H1 (cell line): ENCODE results near the gene ZNF202. TPM values are rescaled to one million over a fixed set of nuclear protein-coding genes. Genes with fewer than 3 reads are reported as not detected.

ENCODE experiments used
- CTCF ChIA-PET: fragments of 300-600 bp; sonication (Branson Sonifier 250); formaldehyde crosslinking; loops from one replicate; lab custom pipeline; 2021; ENCODE audit not compliant: partially characterized antibody; lab: Charles Lee
- POLR2A ChIA-PET: fragments of 300-600 bp; sonication (Branson Sonifier 250); formaldehyde crosslinking; loops from one replicate; lab custom pipeline; 2021; ENCODE audit warnings: inconsistent platforms; ENCODE audit not compliant: partially characterized antibody; lab: Charles Lee
- DNase-seq, 2 experiments: peaks; one replicate each; pipeline versions ENCODE4 v3.0.0 to v3.0.0-alpha.2; 2010 to 2022; ENCODE audit warnings: low spot score in 2 of 2, low read depth in 1 of 2, mixed read lengths in 1 of 2
- FAIRE-seq: peaks from 2 replicates; lab custom pipeline; 2011; peaks lifted over from hg19 to GRCh38; lab: Jason Lieb, UNC
- H2AFZ ChIP-seq: 2 replicates; pipeline ENCODE4 v1.8.1; 2012; ENCODE audit warnings: low read length, inconsistent platforms
- H2AK5ac ChIP-seq: 2 replicates; pipeline ENCODE4 v1.6.1; 2013; ENCODE audit warnings: low read depth, low read length
- H2BK120ac ChIP-seq: replicated peaks from 2 replicates; pipeline ENCODE3; 2013; ENCODE audit warnings: low read depth, low read length, inconsistent platforms
- H2BK12ac ChIP-seq: 2 replicates; pipeline ENCODE4 v1.6.1; 2013; ENCODE audit warnings: low read depth, low read length
- H2BK15ac ChIP-seq: 2 replicates; pipeline ENCODE4 v1.6.1; 2013; ENCODE audit warnings: low read length
- H2BK20ac ChIP-seq: 2 replicates; pipeline ENCODE4 v1.6.1; 2013; ENCODE audit warnings: low read length
- H2BK5ac ChIP-seq: 2 replicates; pipeline ENCODE4 v1.6.1; 2013; ENCODE audit warnings: low read depth, low read length
- H3K14ac ChIP-seq: 2 replicates; pipeline ENCODE4 v1.6.1; 2013; ENCODE audit warnings: inconsistent platforms; ENCODE audit not compliant: insufficient read length
- H3K18ac ChIP-seq: 2 replicates; pipeline ENCODE4 v1.6.1; 2013; ENCODE audit warnings: low read length; ENCODE audit errors: extremely low read depth
- H3K23ac ChIP-seq: 2 replicates; pipeline ENCODE4 v1.6.1; 2013; ENCODE audit warnings: inconsistent platforms; ENCODE audit not compliant: insufficient read length
- H3K23me2 ChIP-seq: 2 replicates; pipeline ENCODE4 v1.6.1; 2013; ENCODE audit warnings: low read depth, low read length
- H3K27ac ChIP-seq: 2 replicates; pipeline ENCODE4 v1.6.1; 2011; ENCODE audit warnings: low read depth, low read length, inconsistent platforms
- H3K27me3 ChIP-seq, 4 experiments: replicated peaks in 1 of 4; 1 replicate in 1 of 4; 2 replicates in 3 of 4; pipeline versions ENCODE4 v1.6.1 to v1.8.1; 2011 to 2013; ENCODE audit warnings: low read length in 3 of 4, mild to moderate bottlenecking in 3 of 4, inconsistent platforms in 2 of 4, mixed read lengths in 2 of 4, moderate library complexity in 1 of 4; ENCODE audit not compliant: control insufficient read depth in 3 of 4, insufficient read depth in 3 of 4; ENCODE audit errors: extremely low read depth in 1 of 4
- H3K36me3 ChIP-seq, 4 experiments: 2 replicates each; pipeline versions ENCODE4 v1.6.1 to v1.8.1; 2011 to 2013; ENCODE audit warnings: mild to moderate bottlenecking in 4 of 4, low read length in 3 of 4, moderate library complexity in 2 of 4, control low read depth in 1 of 4, inconsistent platforms in 1 of 4; ENCODE audit not compliant: insufficient read depth in 4 of 4, control insufficient read depth in 2 of 4
- H3K4ac ChIP-seq: replicated peaks from 2 replicates; pipeline ENCODE3; 2013; ENCODE audit warnings: low read length, low read depth, mixed read lengths, inconsistent platforms; ENCODE audit not compliant: insufficient read length
- H3K4me1 ChIP-seq, 4 experiments: replicated peaks in 1 of 4; 1 replicate in 1 of 4; 2 replicates in 3 of 4; pipeline versions ENCODE4 v1.6.1 to v1.8.1; 2011 to 2013; ENCODE audit warnings: low read length in 3 of 4, inconsistent platforms in 2 of 4, mixed read lengths in 1 of 4; ENCODE audit not compliant: insufficient read depth in 4 of 4, control insufficient read depth in 3 of 4
- H3K4me2 ChIP-seq, 2 experiments: 2 replicates each; pipeline versions ENCODE4 v1.6.1 to v1.8.1; 2011 to 2013; ENCODE audit warnings: low read depth in 2 of 2, low read length in 2 of 2, control low read depth in 1 of 2, inconsistent platforms in 1 of 2, mild to moderate bottlenecking in 1 of 2; ENCODE audit not compliant: insufficient read depth in 1 of 2
- H3K4me3 ChIP-seq, 4 experiments: fragments of 200-600, 300-600 bp in 1 of 4; sonication (generic), shearing (Covaris generic), sonication (Bioruptor Twin) in 1 of 4; 2 replicates each; pipeline versions ENCODE4 v1.5.1 to v1.8.1; 2011 to 2016; ENCODE audit warnings: low read length in 4 of 4, low read depth in 3 of 4, control low read depth in 2 of 4, inconsistent platforms in 2 of 4, mild to moderate bottlenecking in 2 of 4, mixed read lengths in 1 of 4, moderate library complexity in 1 of 4; ENCODE audit not compliant: insufficient read depth in 2 of 4; ENCODE audit errors: extremely low read depth in 1 of 4
- H3K56ac ChIP-seq: replicated peaks from 2 replicates; pipeline ENCODE3; 2013; ENCODE audit warnings: low read depth, mild to moderate bottlenecking, mixed read lengths, low read length, inconsistent platforms; ENCODE audit not compliant: insufficient read length
- H3K79me1 ChIP-seq: 2 replicates; pipeline ENCODE4 v1.6.1; 2013; ENCODE audit warnings: low read depth, low read length, control low read depth
- H3K79me2 ChIP-seq, 2 experiments: 2 replicates each; pipeline versions ENCODE4 v1.6.1 to v1.8.1; 2012 to 2013; ENCODE audit warnings: low read length in 2 of 2, mild to moderate bottlenecking in 2 of 2, inconsistent platforms in 1 of 2; ENCODE audit not compliant: insufficient read depth in 2 of 2, control insufficient read depth in 1 of 2
- H3K9ac ChIP-seq, 4 experiments: replicated peaks in 1 of 4; 1 replicate in 1 of 4; 2 replicates in 3 of 4; pipeline versions ENCODE4 v1.6.1 to v1.8.1; 2011 to 2013; ENCODE audit warnings: low read depth in 3 of 4, low read length in 3 of 4, control low read depth in 2 of 4, mild to moderate bottlenecking in 2 of 4, moderate library complexity in 2 of 4, inconsistent platforms in 1 of 4; ENCODE audit errors: extremely low read depth in 1 of 4
- H3K9me3 ChIP-seq, 2 experiments: 2 replicates each; pipeline versions ENCODE4 v1.6.1 to v1.8.1; 2012 to 2013; ENCODE audit warnings: mild to moderate bottlenecking in 2 of 2, moderate library complexity in 2 of 2, control low read depth in 1 of 2, inconsistent platforms in 1 of 2, low read depth in 1 of 2, low read length in 1 of 2, mixed read lengths in 1 of 2; ENCODE audit not compliant: insufficient read depth in 2 of 2
- H4K20me1 ChIP-seq, 2 experiments: replicated peaks in 1 of 2; 2 replicates each; pipeline versions ENCODE3 to v1.8.1; 2011 to 2013; ENCODE audit warnings: inconsistent platforms in 2 of 2, low read length in 2 of 2, mild to moderate bottlenecking in 1 of 2; ENCODE audit not compliant: insufficient read depth in 2 of 2, control insufficient read depth in 1 of 2
- H4K5ac ChIP-seq: 2 replicates; pipeline ENCODE4 v1.6.1; 2013; ENCODE audit warnings: low read length, low read depth, mixed read lengths, inconsistent platforms; ENCODE audit not compliant: insufficient read length
- H4K8ac ChIP-seq: 2 replicates; pipeline ENCODE4 v1.8.0; 2013; ENCODE audit warnings: mild to moderate bottlenecking, moderate library complexity, low read length, inconsistent platforms; ENCODE audit not compliant: insufficient read depth; ENCODE audit errors: extremely low read depth
- H4K91ac ChIP-seq: replicated peaks from 2 replicates; pipeline ENCODE3; 2013; ENCODE audit warnings: low read length, mixed read lengths, inconsistent platforms; ENCODE audit not compliant: insufficient read length
- BRCA1 ChIP-seq: IDR thresholded peaks from 2 replicates; pipeline ENCODE4 v1.6.1; 2012; ENCODE audit warnings: low read depth, low read length, improper control_type of control experiment
- CBX5 ChIP-seq: fragments of 300-800, 300-1000 bp; sonication (generic); IDR thresholded peaks from 2 replicates; pipeline ENCODE4 v1.7.1; 2016; ENCODE audit warnings: antibody characterized with exemption, low read length, low read depth
- CHD2 ChIP-seq: IDR thresholded peaks from 2 replicates; pipeline ENCODE4 v1.6.1; 2012; ENCODE audit warnings: low read length, improper control_type of control experiment
- EZH2 ChIP-seq: fragments of 200-600 bp; sonication (generic); IDR thresholded peaks from 2 replicates; pipeline ENCODE4 v1.7.1; 2012; ENCODE audit warnings: low read depth, mild to moderate bottlenecking, moderate library complexity, low read length, inconsistent platforms; ENCODE audit not compliant: severe bottlenecking
- GABPA ChIP-seq: IDR thresholded peaks from 2 replicates; pipeline ENCODE4 v1.6.1; 2011; ENCODE audit warnings: mild to moderate bottlenecking, low read length, moderate library complexity, borderline replicate concordance; ENCODE audit not compliant: insufficient read depth
- KDM4A ChIP-seq: IDR thresholded peaks from one replicate; pipeline ENCODE4 v1.7.1; 2012; ENCODE audit warnings: low read depth, mild to moderate bottlenecking, moderate library complexity, low read length, inconsistent platforms; ENCODE audit not compliant: severe bottlenecking
- PHF8 ChIP-seq: fragments of 200-600 bp; sonication (generic); conservative IDR thresholded peaks from 2 replicates; pipeline ENCODE4 v1.7.1; 2012; ENCODE audit warnings: low read depth, mild to moderate bottlenecking, inconsistent platforms, low read length, moderate library complexity
- POLR2AphosphoS5 ChIP-seq: IDR thresholded peaks from 2 replicates; pipeline ENCODE4 v1.6.1; 2011; ENCODE audit warnings: low read depth, low read length
- RNF2 ChIP-seq: fragments of 200-900, 300-1000 bp; sonication (generic); IDR thresholded peaks from 2 replicates; pipeline ENCODE4 v1.7.1; 2016; ENCODE audit warnings: borderline replicate concordance, low read depth, mild to moderate bottlenecking, antibody characterized with exemption, low read length; ENCODE audit not compliant: poor library complexity, severe bottlenecking; ENCODE audit errors: missing control alignments
- YY1 ChIP-seq: IDR thresholded peaks from 2 replicates; pipeline ENCODE4 v1.6.1; 2011; ENCODE audit warnings: low read depth, mild to moderate bottlenecking, low read length
- WGBS, 2 experiments: shearing (Covaris generic) in 1 of 2; methylation state at CpG; one replicate each; pipeline versions ENCODE4 v1.1.6 to v1.1.7; 2013 to 2015; ENCODE audit warnings: low lambda C conversion rate in 2 of 2, mixed read lengths in 2 of 2, inconsistent platforms in 1 of 2, low coverage in 1 of 2, missing lambda C conversion rate in 1 of 2; ENCODE audit not compliant: insufficient replicate concordance in 2 of 2, insufficient coverage in 1 of 2, insufficient read length in 1 of 2; ENCODE audit errors: extremely low coverage in 1 of 2, missing lambda C conversion rate in 1 of 2; 5-methylcytosine and 5-hydroxymethylcytosine counted together
- polyA plus RNA-seq, 7 experiments: library from polyadenylated mRNA; depleted of rRNA in 3 of 7; stranded (reverse) in 5 of 7; unstranded in 2 of 7; fragments of >200 nt in 5 of 7; fragments of 200-250 nt in 2 of 7; gene quantifications; 1 replicate in 5 of 7; 2 replicates in 1 of 7; 4 replicates in 1 of 7; pipeline versions ENCODE4 v1.2.1 to v1.2.3, GENCODE V29; 2011 to 2013; ENCODE audit warnings: missing spikeins in 2 of 7, mixed read lengths in 2 of 7
- total RNA-seq: library from RNA; stranded (reverse); fragmentation: NEBNext Ultra II Directional; extraction: Animal tissue kit (Norgen Biotek cat#: 25700); gene quantifications from 2 replicates; pipeline ENCODE4 v1.2.1, GENCODE V29; 2021

Gene ZNF202
- total and polyA plus RNA-seq, 2 of the 8 experiments (the other 6 are each of a cell fraction or from before 2014, with no cell fraction given) = 14.1 to 33.9 TPM

GRCh38 chr11:123757976-123758375 is 16.5 kb upstream of the ZNF202 start:
- peaks cover 12 to 14% of the 10 kb centered on the region in 2 experiments for H3K9me3 ChIP-seq
- CTCF ChIA-PET = interaction anchor here (1.1 to 1.4 kb wide), 2 partner anchors 47 to 314 kb away, joined by 3 read pairs; no protein-coding TSS in a partner anchor
- H4K5ac ChIP-seq = no peak overlapping the region
- 90% methylated on average over 3 of the region's 3 CpGs; no CpG with 5 or more reads in 1 of the 2 experiments for WGBS, 2 experiments
- H3K23me2 ChIP-seq = no peaks in the 10 kb centered on the region
- H3K9ac ChIP-seq = no peak overlapping the region
- no peak overlapping the region for H3K27ac ChIP-seq
- DNase-seq (no peak), FAIRE-seq (no peak)
- H3K4ac ChIP-seq = no peak overlapping the region
- H3K27me3 ChIP-seq = no peaks in the 10 kb centered on the region
- no peak overlapping the region for H3K14ac ChIP-seq
- H3K56ac ChIP-seq = no peak overlapping the region
- H2BK12ac ChIP-seq = no peak overlapping the region
- POLR2A ChIA-PET = no interaction called here
- no peak overlapping the region for H2BK15ac ChIP-seq
- H4K91ac ChIP-seq = no peak overlapping the region
- no peaks in the 10 kb centered on the region for H3K4me1 ChIP-seq
- H2AFZ ChIP-seq = no peak overlapping the region
- H3K23ac ChIP-seq = no peak overlapping the region
- H2BK120ac ChIP-seq = no peak overlapping the region
- H3K79me2 ChIP-seq = no peaks in the 10 kb centered on the region
- H4K20me1 ChIP-seq = no peaks in the 10 kb centered on the region
- no peaks in the 10 kb centered on the region for H3K79me1 ChIP-seq
- no peak overlapping the region for H4K8ac ChIP-seq
- no peak overlapping the region for H3K18ac ChIP-seq
- H3K4me2 ChIP-seq = no peak overlapping the region
- H3K4me3 ChIP-seq = no peak overlapping the region
- H2AK5ac ChIP-seq = no peak overlapping the region
- no peak overlapping the region for H2BK20ac ChIP-seq
- H2BK5ac ChIP-seq = no peak overlapping the region
- TF ChIP-seq YY1 = no peak
- no peak for TF ChIP-seq RNF2
- no peak for TF ChIP-seq EZH2
- TF ChIP-seq BRCA1 = no peak
- no peak for TF ChIP-seq POLR2AphosphoS5
- no peak for TF ChIP-seq CBX5
- TF ChIP-seq PHF8 = no peak
- no peak for TF ChIP-seq KDM4A
- no peak for TF ChIP-seq CHD2
- no peak for TF ChIP-seq GABPA
- H3K36me3 ChIP-seq = peaks cover 0 to 7% (median 3%) of the 10 kb centered on the region in 4 experiments; a peak in 2 of 8 replicates
